Raji (cell line): ENCODE measurements around the gene ADAP1.

ENCODE experiments used
- POLR2A ChIP-seq: IDR thresholded peaks from 2 replicates; pipeline ENCODE4 v1.6.1; 2011; ENCODE audit warnings: low read depth, low read length, control low read depth; ENCODE audit not compliant: insufficient read depth

The ADAP1 gene

GRCh38 chr7:990933-991728 lies 36.7 kb upstream of the ADAP1 start:
- TF ChIP-seq POLR2A: no peak

GRCh38 chr7:990352-990932 lies 36.0 kb upstream of the ADAP1 start:
- no peak for TF ChIP-seq POLR2A

- no peak for TF ChIP-seq POLR2A
These were observed 34.6 kb upstream of the ADAP1 start for GRCh38 chr7:988963-989529.

- TF ChIP-seq POLR2A: no peak
These were observed 34.0 kb upstream of the ADAP1 start for GRCh38 chr7:988426-988911.

GRCh38 chr7:987909-988308 lies 33.4 kb upstream of the ADAP1 start:
- TF ChIP-seq POLR2A: no peak

GRCh38 chr7:986766-987751 lies 32.6 kb upstream of the ADAP1 start:
- TF ChIP-seq POLR2A: no peak

- no peak for TF ChIP-seq POLR2A
These were observed 31.6 kb upstream of the ADAP1 start for GRCh38 chr7:985915-986741.

GRCh38 chr7:985127-985416 lies 30.6 kb upstream of the ADAP1 start:
- no peak for TF ChIP-seq POLR2A

- TF ChIP-seq POLR2A: no peak
These were observed 30.1 kb upstream of the ADAP1 start for GRCh38 chr7:984361-985126.

GRCh38 chr7:983616-984071 lies 29.2 kb upstream of the ADAP1 start:
- TF ChIP-seq POLR2A: no peak

GRCh38 chr7:983004-983615 lies 28.6 kb upstream of the ADAP1 start, which contains the start of gene CYP2W1:
CYP2W1 (plus strand) TSS chr7:983181; CDS start chr7:983212, 31 bp downstream.
- no peak for TF ChIP-seq POLR2A

- TF ChIP-seq POLR2A: no peak
These were observed 28.1 kb upstream of the ADAP1 start for GRCh38 chr7:982511-983003.
